DMS 273 (cell line): ENCODE data around the gene BMX.

Source experiments
- DNase-seq: peaks from one replicate; lab custom pipeline; 2025; ENCODE audit not compliant: unreplicated experiment; lab: John Stamatoyannopoulos, UW

Gene BMX

DNA sequence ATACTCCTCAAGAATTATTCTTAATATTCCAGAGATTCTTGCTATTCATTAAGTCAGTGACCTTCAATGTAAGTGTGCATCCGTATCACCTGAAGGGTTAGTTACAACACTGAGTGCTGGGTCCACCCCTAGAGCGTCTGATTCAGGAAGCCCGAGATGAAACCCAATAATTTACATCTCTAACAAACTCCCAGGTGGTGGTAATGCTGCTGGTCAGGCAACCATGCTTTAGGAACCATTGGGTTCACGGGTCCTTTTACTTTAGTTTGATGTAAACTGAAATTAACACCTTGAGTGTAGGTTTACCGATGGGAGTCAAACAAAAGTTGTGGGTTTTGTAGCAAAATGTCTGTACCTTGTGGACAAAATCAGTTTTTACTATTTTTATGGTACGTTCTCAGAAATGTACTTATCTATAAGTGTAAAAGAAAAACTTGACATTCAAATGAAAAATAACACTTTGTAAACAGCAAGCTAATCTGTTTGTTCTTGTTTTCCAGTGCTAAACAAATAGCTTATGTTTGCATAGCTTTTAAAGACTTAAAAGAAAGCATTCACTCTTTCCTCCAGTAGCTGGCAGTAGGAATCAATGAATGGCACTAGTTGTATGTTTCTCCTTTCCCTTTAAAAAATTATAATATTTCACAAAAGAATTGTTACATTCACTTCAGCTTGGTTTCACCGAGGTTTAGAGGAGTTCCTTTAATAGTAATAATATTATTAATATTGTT is 67.4 kb downstream of the BMX start:
- DNase-seq, result peak; percentile 14

- no peak for DNase-seq
Measured at GRCh38 chrX:15570145-15570544, 69.5 kb downstream of the BMX start.

DNA sequence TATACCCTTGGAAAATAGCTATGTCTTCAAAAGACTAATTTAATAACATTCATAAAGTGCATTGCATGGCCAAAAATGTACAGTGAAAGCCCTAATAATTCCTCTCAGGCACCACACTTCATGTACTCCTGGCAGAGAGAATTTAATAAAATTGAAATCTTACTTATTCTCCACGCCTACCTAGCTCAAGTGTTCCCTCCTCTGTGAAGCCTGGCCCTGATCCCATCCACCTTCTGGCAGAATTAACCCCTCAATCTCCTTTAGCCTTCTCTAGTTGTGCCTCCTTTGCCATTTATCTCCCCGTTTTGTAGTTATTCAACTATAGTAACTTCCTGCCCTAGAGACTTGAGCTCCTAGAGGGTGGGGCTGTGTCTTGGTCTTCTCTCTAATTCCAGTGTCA is 73.4 kb downstream of the BMX start:
- no peak for DNase-seq

- no peak for DNase-seq
Measured at GRCh38 chrX:15576019-15576418, 75.4 kb downstream of the BMX start.

DNA sequence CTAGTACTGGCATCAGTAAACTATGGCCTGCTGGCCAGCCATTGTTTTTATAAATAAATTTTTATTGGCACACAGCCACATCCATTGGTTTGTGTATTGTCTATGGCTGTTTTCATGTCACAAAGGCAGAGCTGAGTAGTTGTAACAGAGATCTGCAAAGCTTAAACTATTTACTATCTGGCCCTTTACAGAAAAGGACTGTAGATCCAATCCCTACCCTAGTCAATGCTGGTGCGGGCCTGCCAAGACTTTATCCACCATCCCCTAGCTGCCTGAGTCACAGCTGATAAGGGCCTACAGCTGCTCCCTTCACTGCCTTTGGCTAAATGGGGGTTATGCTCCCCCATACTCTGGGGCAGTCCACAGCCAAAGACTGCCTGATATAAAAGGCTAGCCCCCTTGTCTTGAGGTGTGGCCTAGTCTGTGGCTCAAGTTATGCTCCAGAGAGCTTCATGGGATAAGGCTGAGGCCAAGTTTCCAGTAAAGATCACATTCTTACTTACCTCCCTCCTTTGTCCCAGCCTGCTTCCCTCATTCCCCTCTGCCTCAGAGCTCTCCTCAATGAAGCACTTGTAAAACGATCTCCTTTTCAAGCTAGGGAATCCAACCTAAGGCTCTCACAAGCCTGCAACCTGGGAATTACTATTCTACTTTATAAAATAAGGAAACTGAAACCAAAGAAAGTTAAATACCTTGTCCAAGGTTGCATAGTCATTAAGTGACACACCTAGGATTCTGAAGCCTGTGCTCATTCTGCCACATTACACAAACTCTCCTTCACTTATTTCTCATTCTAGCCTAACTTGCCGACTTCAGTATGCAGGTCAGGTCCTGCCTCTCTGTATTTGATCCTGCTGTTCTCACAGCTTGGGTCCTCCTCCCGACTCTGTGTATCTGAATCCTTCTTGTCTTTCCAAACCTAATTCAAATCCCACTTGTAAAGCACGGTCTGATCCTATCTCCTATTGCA is 79.5 kb downstream of the BMX start:
- no peak for DNase-seq

- DNase-seq, result peak; percentile 21
Measured at GRCh38 chrX:15594371-15594770, 93.8 kb downstream of the BMX start.

GRCh38 chrX:15598026-15598425 is 97.4 kb downstream of the BMX start:
- DNase-seq, result no peak

GRCh38 chrX:15599461-15599860 is 98.9 kb downstream of the BMX start:
- DNase-seq, result no peak

GRCh38 chrX:15600049-15600448 is 99.4 kb downstream of the BMX start:
- DNase-seq, result no peak

GRCh38 chrX:15600745-15601144 is 100.1 kb downstream of the BMX start, which contains the start of gene ACE2:
Gene ACE2 (minus strand): TSS chrX:15600960. CDS start chrX:15600911, 49 bp downstream.
- no peak for DNase-seq

GRCh38 chrX:15601932-15602331 is 101.3 kb downstream of the BMX start:
- no peak for DNase-seq

DNA sequence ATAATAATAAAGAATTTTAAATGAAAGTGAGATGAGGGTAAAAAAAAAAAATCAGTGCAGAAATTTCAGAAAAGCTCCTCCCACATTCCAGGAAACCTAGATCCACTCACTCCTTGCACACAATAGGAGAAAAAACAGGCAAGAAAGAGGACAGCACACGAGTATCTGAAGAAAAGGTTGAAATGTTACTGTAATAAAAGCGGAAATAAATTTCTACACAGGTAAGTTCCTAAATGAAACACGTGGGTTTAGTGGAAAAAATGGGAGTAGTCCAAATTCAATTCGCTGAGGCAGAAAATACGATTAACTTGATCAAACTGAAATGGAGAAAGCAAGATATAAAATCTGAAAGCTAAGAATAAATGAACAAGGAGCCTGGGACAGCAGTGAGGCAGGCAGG is 102.2 kb downstream of the BMX start:
- no peak for DNase-seq

DNA sequence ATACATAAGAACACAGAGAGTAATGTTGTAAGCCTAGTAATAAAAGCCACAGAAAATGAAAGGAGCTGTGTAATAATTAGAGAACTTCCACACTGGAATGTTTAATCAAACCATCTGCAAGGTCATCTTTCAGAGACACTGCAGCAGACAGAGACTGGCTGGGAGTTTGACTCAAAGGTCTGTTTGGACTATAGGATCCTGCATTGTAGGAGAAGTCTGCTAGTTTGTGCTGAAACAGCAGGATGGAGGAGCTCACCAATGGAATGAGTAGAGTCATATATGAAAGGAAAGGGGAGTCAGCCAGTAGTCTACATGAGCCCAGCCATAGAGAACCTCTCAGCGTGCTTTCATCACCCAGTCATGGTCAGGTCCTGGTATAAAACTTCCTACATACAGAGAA is 104.6 kb downstream of the BMX start:
- DNase-seq, result no peak
